H1 (cell line): ENCODE data around the gene PCDHGB6. TPM values are rescaled to one million over a fixed set of nuclear protein-coding genes. Genes with fewer than 3 reads are reported as not detected.

Experiments
- CTCF ChIA-PET: fragments of 300-600 bp; sonication (Branson Sonifier 250); formaldehyde crosslinking; loops from one replicate; lab custom pipeline; 2021; ENCODE audit not compliant: partially characterized antibody; lab: Charles Lee
- POLR2A ChIA-PET: fragments of 300-600 bp; sonication (Branson Sonifier 250); formaldehyde crosslinking; loops from one replicate; lab custom pipeline; 2021; ENCODE audit warnings: inconsistent platforms; ENCODE audit not compliant: partially characterized antibody; lab: Charles Lee
- DNase-seq, 2 experiments: peaks; one replicate each; pipeline versions ENCODE4 v3.0.0 to v3.0.0-alpha.2; 2010 to 2022; ENCODE audit warnings: low spot score in 2 of 2, low read depth in 1 of 2, mixed read lengths in 1 of 2
- FAIRE-seq: peaks from 2 replicates; lab custom pipeline; 2011; peaks lifted over from hg19 to GRCh38; lab: Jason Lieb, UNC
- H2AFZ ChIP-seq: 2 replicates; pipeline ENCODE4 v1.8.1; 2012; ENCODE audit warnings: low read length, inconsistent platforms
- H2AK5ac ChIP-seq: 2 replicates; pipeline ENCODE4 v1.6.1; 2013; ENCODE audit warnings: low read depth, low read length
- H2BK120ac ChIP-seq: replicated peaks from 2 replicates; pipeline ENCODE3; 2013; ENCODE audit warnings: low read depth, low read length, inconsistent platforms
- H2BK12ac ChIP-seq: 2 replicates; pipeline ENCODE4 v1.6.1; 2013; ENCODE audit warnings: low read depth, low read length
- H2BK15ac ChIP-seq: 2 replicates; pipeline ENCODE4 v1.6.1; 2013; ENCODE audit warnings: low read length
- H2BK20ac ChIP-seq: 2 replicates; pipeline ENCODE4 v1.6.1; 2013; ENCODE audit warnings: low read length
- H2BK5ac ChIP-seq: 2 replicates; pipeline ENCODE4 v1.6.1; 2013; ENCODE audit warnings: low read depth, low read length
- H3K14ac ChIP-seq: 2 replicates; pipeline ENCODE4 v1.6.1; 2013; ENCODE audit warnings: inconsistent platforms; ENCODE audit not compliant: insufficient read length
- H3K18ac ChIP-seq: 2 replicates; pipeline ENCODE4 v1.6.1; 2013; ENCODE audit warnings: low read length; ENCODE audit errors: extremely low read depth
- H3K23ac ChIP-seq: 2 replicates; pipeline ENCODE4 v1.6.1; 2013; ENCODE audit warnings: inconsistent platforms; ENCODE audit not compliant: insufficient read length
- H3K23me2 ChIP-seq: 2 replicates; pipeline ENCODE4 v1.6.1; 2013; ENCODE audit warnings: low read depth, low read length
- H3K27ac ChIP-seq: 2 replicates; pipeline ENCODE4 v1.6.1; 2011; ENCODE audit warnings: low read depth, low read length, inconsistent platforms
- H3K27me3 ChIP-seq, 4 experiments: replicated peaks in 1 of 4; 1 replicate in 1 of 4; 2 replicates in 3 of 4; pipeline versions ENCODE4 v1.6.1 to v1.8.1; 2011 to 2013; ENCODE audit warnings: low read length in 3 of 4, mild to moderate bottlenecking in 3 of 4, inconsistent platforms in 2 of 4, mixed read lengths in 2 of 4, moderate library complexity in 1 of 4; ENCODE audit not compliant: control insufficient read depth in 3 of 4, insufficient read depth in 3 of 4; ENCODE audit errors: extremely low read depth in 1 of 4
- H3K36me3 ChIP-seq, 4 experiments: 2 replicates each; pipeline versions ENCODE4 v1.6.1 to v1.8.1; 2011 to 2013; ENCODE audit warnings: mild to moderate bottlenecking in 4 of 4, low read length in 3 of 4, moderate library complexity in 2 of 4, control low read depth in 1 of 4, inconsistent platforms in 1 of 4; ENCODE audit not compliant: insufficient read depth in 4 of 4, control insufficient read depth in 2 of 4
- H3K4ac ChIP-seq: replicated peaks from 2 replicates; pipeline ENCODE3; 2013; ENCODE audit warnings: low read length, low read depth, mixed read lengths, inconsistent platforms; ENCODE audit not compliant: insufficient read length
- H3K4me1 ChIP-seq, 4 experiments: replicated peaks in 1 of 4; 1 replicate in 1 of 4; 2 replicates in 3 of 4; pipeline versions ENCODE4 v1.6.1 to v1.8.1; 2011 to 2013; ENCODE audit warnings: low read length in 3 of 4, inconsistent platforms in 2 of 4, mixed read lengths in 1 of 4; ENCODE audit not compliant: insufficient read depth in 4 of 4, control insufficient read depth in 3 of 4
- H3K4me2 ChIP-seq, 2 experiments: 2 replicates each; pipeline versions ENCODE4 v1.6.1 to v1.8.1; 2011 to 2013; ENCODE audit warnings: low read depth in 2 of 2, low read length in 2 of 2, control low read depth in 1 of 2, inconsistent platforms in 1 of 2, mild to moderate bottlenecking in 1 of 2; ENCODE audit not compliant: insufficient read depth in 1 of 2
- H3K4me3 ChIP-seq, 4 experiments: fragments of 200-600, 300-600 bp in 1 of 4; sonication (generic), shearing (Covaris generic), sonication (Bioruptor Twin) in 1 of 4; 2 replicates each; pipeline versions ENCODE4 v1.5.1 to v1.8.1; 2011 to 2016; ENCODE audit warnings: low read length in 4 of 4, low read depth in 3 of 4, control low read depth in 2 of 4, inconsistent platforms in 2 of 4, mild to moderate bottlenecking in 2 of 4, mixed read lengths in 1 of 4, moderate library complexity in 1 of 4; ENCODE audit not compliant: insufficient read depth in 2 of 4; ENCODE audit errors: extremely low read depth in 1 of 4
- H3K56ac ChIP-seq: replicated peaks from 2 replicates; pipeline ENCODE3; 2013; ENCODE audit warnings: low read depth, mild to moderate bottlenecking, mixed read lengths, low read length, inconsistent platforms; ENCODE audit not compliant: insufficient read length
- H3K79me1 ChIP-seq: 2 replicates; pipeline ENCODE4 v1.6.1; 2013; ENCODE audit warnings: low read depth, low read length, control low read depth
- H3K79me2 ChIP-seq, 2 experiments: 2 replicates each; pipeline versions ENCODE4 v1.6.1 to v1.8.1; 2012 to 2013; ENCODE audit warnings: low read length in 2 of 2, mild to moderate bottlenecking in 2 of 2, inconsistent platforms in 1 of 2; ENCODE audit not compliant: insufficient read depth in 2 of 2, control insufficient read depth in 1 of 2
- H3K9ac ChIP-seq, 4 experiments: replicated peaks in 1 of 4; 1 replicate in 1 of 4; 2 replicates in 3 of 4; pipeline versions ENCODE4 v1.6.1 to v1.8.1; 2011 to 2013; ENCODE audit warnings: low read depth in 3 of 4, low read length in 3 of 4, control low read depth in 2 of 4, mild to moderate bottlenecking in 2 of 4, moderate library complexity in 2 of 4, inconsistent platforms in 1 of 4; ENCODE audit errors: extremely low read depth in 1 of 4
- H3K9me3 ChIP-seq, 2 experiments: 2 replicates each; pipeline versions ENCODE4 v1.6.1 to v1.8.1; 2012 to 2013; ENCODE audit warnings: mild to moderate bottlenecking in 2 of 2, moderate library complexity in 2 of 2, control low read depth in 1 of 2, inconsistent platforms in 1 of 2, low read depth in 1 of 2, low read length in 1 of 2, mixed read lengths in 1 of 2; ENCODE audit not compliant: insufficient read depth in 2 of 2
- H4K20me1 ChIP-seq, 2 experiments: replicated peaks in 1 of 2; 2 replicates each; pipeline versions ENCODE3 to v1.8.1; 2011 to 2013; ENCODE audit warnings: inconsistent platforms in 2 of 2, low read length in 2 of 2, mild to moderate bottlenecking in 1 of 2; ENCODE audit not compliant: insufficient read depth in 2 of 2, control insufficient read depth in 1 of 2
- H4K5ac ChIP-seq: 2 replicates; pipeline ENCODE4 v1.6.1; 2013; ENCODE audit warnings: low read length, low read depth, mixed read lengths, inconsistent platforms; ENCODE audit not compliant: insufficient read length
- H4K8ac ChIP-seq: 2 replicates; pipeline ENCODE4 v1.8.0; 2013; ENCODE audit warnings: mild to moderate bottlenecking, moderate library complexity, low read length, inconsistent platforms; ENCODE audit not compliant: insufficient read depth; ENCODE audit errors: extremely low read depth
- H4K91ac ChIP-seq: replicated peaks from 2 replicates; pipeline ENCODE3; 2013; ENCODE audit warnings: low read length, mixed read lengths, inconsistent platforms; ENCODE audit not compliant: insufficient read length
- KDM1A ChIP-seq: fragments of 200-600, 300-600 bp; sonication (generic); IDR thresholded peaks from 2 replicates; pipeline ENCODE4 v1.7.1; 2016; ENCODE audit warnings: mild to moderate bottlenecking, low read length, borderline replicate concordance
- RAD21 ChIP-seq, 2 experiments: IDR thresholded peaks in 1 of 2; conservative IDR thresholded peaks in 1 of 2; 2 replicates each; pipeline ENCODE4 v1.6.1; 2011; ENCODE audit warnings: low read depth in 2 of 2, low read length in 2 of 2, improper control_type of control experiment in 1 of 2, inconsistent platforms in 1 of 2, mild to moderate bottlenecking in 1 of 2, moderate library complexity in 1 of 2
- WGBS, 2 experiments: shearing (Covaris generic) in 1 of 2; methylation state at CpG; one replicate each; pipeline versions ENCODE4 v1.1.6 to v1.1.7; 2013 to 2015; ENCODE audit warnings: low lambda C conversion rate in 2 of 2, mixed read lengths in 2 of 2, inconsistent platforms in 1 of 2, low coverage in 1 of 2, missing lambda C conversion rate in 1 of 2; ENCODE audit not compliant: insufficient replicate concordance in 2 of 2, insufficient coverage in 1 of 2, insufficient read length in 1 of 2; ENCODE audit errors: extremely low coverage in 1 of 2, missing lambda C conversion rate in 1 of 2; 5-methylcytosine and 5-hydroxymethylcytosine counted together
- polyA plus RNA-seq, 7 experiments: library from polyadenylated mRNA; depleted of rRNA in 3 of 7; stranded (reverse) in 5 of 7; unstranded in 2 of 7; fragments of >200 nt in 5 of 7; fragments of 200-250 nt in 2 of 7; gene quantifications; 1 replicate in 5 of 7; 2 replicates in 1 of 7; 4 replicates in 1 of 7; pipeline versions ENCODE4 v1.2.1 to v1.2.3, GENCODE V29; 2011 to 2013; ENCODE audit warnings: missing spikeins in 2 of 7, mixed read lengths in 2 of 7
- total RNA-seq: library from RNA; stranded (reverse); fragmentation: NEBNext Ultra II Directional; extraction: Animal tissue kit (Norgen Biotek cat#: 25700); gene quantifications from 2 replicates; pipeline ENCODE4 v1.2.1, GENCODE V29; 2021

The PCDHGB6 gene
- total and polyA plus RNA-seq, 2 of the 8 experiments (the other 6 are each of a cell fraction or from before 2014, with no cell fraction given), result 3.4 to 4.1 TPM

GRCh38 chr5:141363952-141364660 lies 43.7 kb upstream of the PCDHGB6 start, which contains the start of gene PCDHGA5:
Gene PCDHGA5, plus strand, starts transcription at chr5:141364162. Its CDS starts 169 bp downstream, at chr5:141364331.
- FAIRE-seq (no peak), DNase-seq (no peak)
- Histone ChIP-seq H3K9me3 (peaks cover 43 to 51% of the 10 kb centered on the region in 2 experiments), H2AFZ (no peak within 1 kb of the TSS), H3K4me1 (peaks cover 0 to 3% (median under 1%) of the 10 kb centered on the region in 4 experiments; a peak in 1 of 7 replicates), H4K5ac (no peak within 1 kb of the TSS), H2BK120ac (no peak within 1 kb of the TSS), H4K20me1 (no peaks in the 10 kb centered on the region), H4K8ac (no peak within 1 kb of the TSS), H3K4me3 (peak within 1 kb of the TSS in 1 of 4 experiments; percentile 40; a peak in 1 of 8 replicates), H2BK15ac (no peak within 1 kb of the TSS; the same call in 1 of the 2 replicates), H3K56ac (no peak within 1 kb of the TSS), H2BK12ac (no peak within 1 kb of the TSS), H3K79me2 (no peaks in the 10 kb centered on the region), H3K4ac (no peak within 1 kb of the TSS), H2BK20ac (no peak within 1 kb of the TSS), H3K9ac (no peak within 1 kb of the TSS), H2BK5ac (no peak within 1 kb of the TSS), H3K4me2 (no peak within 1 kb of the TSS), H4K91ac (no peak within 1 kb of the TSS), H3K23ac (no peak within 1 kb of the TSS), H3K36me3 (peaks cover 0 to 8% (median 3%) of the 10 kb centered on the region in 4 experiments; a peak in 3 of 8 replicates), H3K27me3 (no peaks in the 10 kb centered on the region), H3K14ac (no peak within 1 kb of the TSS), H3K18ac (no peak within 1 kb of the TSS), H3K79me1 (no peaks in the 10 kb centered on the region), H2AK5ac (no peak within 1 kb of the TSS), H3K23me2 (no peaks in the 10 kb centered on the region), H3K27ac (no peak within 1 kb of the TSS)
- TF ChIP-seq RAD21 (IDR thresholded peaks at IDR 0.05 in 1 of 2, conservative IDR thresholded peaks at IDR 0.05 in 1 of 2; ENCODE audit: low read depth in 2 of 2, low read length in 2 of 2) (0 out of 4 replicates have a peak, but pooled peaks of 1 of the 2 experiments have one; percentile 1), KDM1A (no peak)
- WGBS, 2 experiments, result 94% methylated on average over 30 of the region's 34 CpGs; no CpG with 5 or more reads in 1 of the 2 experiments
- POLR2A ChIA-PET, result interaction anchor here (1.1 to 1.6 kb wide), 2 partner anchors 151 to 197 kb away, joined by 3 read pairs; no protein-coding TSS in a partner anchor
- CTCF ChIA-PET, result interaction anchor here (0.7 to 2.3 kb wide), 23 partner anchors 9 to 203 kb away, joined by 3 to 18 read pairs (median 4); partner anchors contain the start of genes PCDHB14, PCDHB15, PCDHGA10 and PCDHGA11
